Adipocyte (in vitro differentiated cells): Measurements from ENCODE around the gene TSPAN3.

Experiments
- DNase-seq: peaks from one replicate; pipeline ENCODE4 v3.0.0-alpha.2; 2015; ENCODE audit warnings: low read depth
- H3K27me3 ChIP-seq: replicated peaks from 2 replicates; pipeline ENCODE4 v1.7.0; 2013; ENCODE audit warnings: mild to moderate bottlenecking, low read length, moderate library complexity; ENCODE audit not compliant: control insufficient read depth, insufficient read depth
- H3K36me3 ChIP-seq: 2 replicates; pipeline ENCODE4 v1.7.0; 2013; ENCODE audit warnings: low read length, mild to moderate bottlenecking, moderate library complexity; ENCODE audit not compliant: control insufficient read depth, insufficient read depth, severe bottlenecking
- H3K4me1 ChIP-seq: 2 replicates; pipeline ENCODE4 v1.7.0; 2013; ENCODE audit warnings: mild to moderate bottlenecking, low read length, moderate library complexity; ENCODE audit not compliant: control insufficient read depth, insufficient read depth
- H3K4me3 ChIP-seq: 2 replicates; pipeline ENCODE4 v1.7.0; 2013; ENCODE audit warnings: mild to moderate bottlenecking, low read length, moderate library complexity
- H3K9ac ChIP-seq: 2 replicates; pipeline ENCODE4 v1.7.0; 2013; ENCODE audit warnings: mild to moderate bottlenecking, low read length, moderate library complexity
- H3K9me3 ChIP-seq: 2 replicates; pipeline ENCODE4 v1.7.0; 2013; ENCODE audit warnings: mild to moderate bottlenecking, low read length, moderate library complexity; ENCODE audit not compliant: control insufficient read depth

The TSPAN3 gene

DNA sequence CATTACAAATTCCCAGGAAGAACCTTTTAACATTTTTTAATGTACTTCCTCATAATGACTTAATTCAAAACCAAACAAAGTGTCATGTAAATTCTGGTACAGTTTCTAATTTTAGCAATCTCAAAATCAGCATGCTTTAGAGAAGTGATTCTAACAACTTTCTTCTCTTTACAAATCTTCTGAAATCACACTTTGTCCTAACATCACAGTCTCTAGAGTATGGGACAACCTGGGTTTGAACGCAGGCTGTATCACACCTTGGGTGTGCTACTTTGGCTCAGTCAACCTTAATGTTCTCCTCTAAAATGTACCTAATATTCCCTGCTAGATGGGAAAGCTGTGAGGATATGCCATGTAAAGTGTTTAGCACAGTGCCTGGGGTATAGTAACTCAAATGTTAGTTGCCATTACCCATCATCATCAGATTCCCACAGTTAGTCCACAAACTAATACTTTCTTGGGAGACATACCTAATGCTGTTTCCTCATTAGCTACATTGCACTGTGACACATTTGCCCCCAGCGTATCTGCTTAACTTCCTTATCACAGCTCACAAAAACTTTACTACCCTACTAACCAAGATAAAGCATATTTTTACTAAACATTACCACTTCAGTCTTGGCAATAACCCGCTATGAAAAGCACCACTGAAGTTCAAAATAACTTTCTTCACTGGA lies 3.1 kb downstream of the TSPAN3 start:
- peak overlapping the region; percentile 52 for H3K9ac ChIP-seq
- H3K4me3 ChIP-seq: peak overlapping the region; percentile 95
- no peak for DNase-seq
- H3K36me3 ChIP-seq: peaks cover 12% of the 10 kb centered on the region
- no peaks in the 10 kb centered on the region for H3K9me3 ChIP-seq
- H3K27me3 ChIP-seq: no peaks in the 10 kb centered on the region
- H3K4me1 ChIP-seq: peaks cover 71% of the 10 kb centered on the region

DNA sequence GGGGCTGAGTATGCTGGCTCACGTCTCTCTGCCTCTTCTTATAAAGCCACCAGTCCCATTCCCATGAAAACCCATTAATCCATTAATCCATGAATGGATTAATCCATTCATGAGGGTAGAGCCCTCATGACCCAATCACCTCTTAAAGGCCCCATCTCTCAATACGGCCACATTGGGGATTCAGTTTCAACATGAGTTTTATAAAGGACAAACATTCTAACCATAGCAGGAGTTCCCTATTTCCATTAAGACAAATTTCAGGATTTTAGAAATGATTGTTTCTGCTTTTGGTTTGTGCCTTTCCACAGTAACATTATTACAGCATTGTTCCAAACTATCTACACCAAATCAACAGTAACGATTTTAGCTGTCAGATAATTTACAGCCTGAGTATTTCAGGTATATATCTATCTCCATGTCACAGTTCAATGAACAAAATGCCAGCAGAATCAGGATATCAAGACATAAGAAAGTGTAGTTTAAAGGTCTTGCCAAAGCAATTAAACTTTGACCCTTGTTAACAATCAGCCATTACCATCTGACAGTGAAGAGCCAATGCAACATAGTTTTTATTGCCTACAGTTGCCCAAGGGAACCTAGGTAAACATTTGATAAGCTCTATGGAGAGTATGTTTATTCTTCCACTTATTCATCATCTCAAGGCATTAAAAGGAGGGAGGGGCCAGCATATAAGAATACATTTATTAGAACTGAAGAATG lies 3.8 kb downstream of the TSPAN3 start:
- Histone ChIP-seq H3K4me1 (peaks cover 76% of the 10 kb centered on the region), H3K9ac (no peak overlapping the region), H3K9me3 (no peaks in the 10 kb centered on the region), H3K36me3 (peaks cover 12% of the 10 kb centered on the region), H3K4me3 (peak overlapping the region; percentile 95), H3K27me3 (no peaks in the 10 kb centered on the region)
- no peak for DNase-seq

DNA sequence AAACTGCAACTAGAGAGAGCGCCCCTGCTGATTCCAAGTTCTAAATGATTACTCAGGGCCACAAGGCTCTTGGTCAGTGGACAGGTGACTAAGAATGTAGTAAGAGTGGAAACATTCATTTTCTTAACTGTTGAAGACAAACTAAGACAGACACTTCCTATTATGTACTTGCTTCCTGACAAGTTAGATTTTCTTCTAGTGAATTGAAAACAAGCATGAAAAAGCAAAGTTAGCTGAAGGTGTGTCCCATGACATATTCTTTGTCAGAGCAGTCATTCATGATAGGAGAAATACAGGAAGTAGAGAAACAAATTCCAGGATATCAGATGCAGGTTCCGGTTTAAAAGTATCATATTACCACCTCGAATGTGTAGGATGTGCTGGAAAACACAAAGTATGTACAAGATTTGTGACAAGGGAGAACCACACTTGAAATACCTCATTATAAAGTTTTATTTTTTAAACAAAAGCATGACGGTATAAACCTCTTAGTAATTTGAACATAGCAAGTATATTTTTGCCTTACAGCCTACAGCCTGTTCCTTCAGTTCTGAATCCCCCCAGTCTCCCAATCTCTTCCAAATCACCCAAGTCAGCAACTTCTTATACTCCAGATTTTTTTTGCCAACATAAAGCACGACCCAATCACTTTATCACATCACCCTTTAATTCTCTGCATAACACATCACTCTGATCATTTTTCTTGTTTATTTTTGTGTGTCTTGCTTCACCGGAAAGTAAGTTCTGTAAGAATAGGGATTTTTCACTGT lies 6.2 kb downstream of the TSPAN3 start:
- H3K9ac ChIP-seq: peak overlapping the region; percentile 64
- H3K27me3 ChIP-seq: no peaks in the 10 kb centered on the region
- H3K4me1 ChIP-seq: peaks cover 86% of the 10 kb centered on the region
- DNase-seq: no peak
- H3K36me3 ChIP-seq: peaks cover 12% of the 10 kb centered on the region
- H3K4me3 ChIP-seq: peak overlapping the region; percentile 46
- no peaks in the 10 kb centered on the region for H3K9me3 ChIP-seq

DNA sequence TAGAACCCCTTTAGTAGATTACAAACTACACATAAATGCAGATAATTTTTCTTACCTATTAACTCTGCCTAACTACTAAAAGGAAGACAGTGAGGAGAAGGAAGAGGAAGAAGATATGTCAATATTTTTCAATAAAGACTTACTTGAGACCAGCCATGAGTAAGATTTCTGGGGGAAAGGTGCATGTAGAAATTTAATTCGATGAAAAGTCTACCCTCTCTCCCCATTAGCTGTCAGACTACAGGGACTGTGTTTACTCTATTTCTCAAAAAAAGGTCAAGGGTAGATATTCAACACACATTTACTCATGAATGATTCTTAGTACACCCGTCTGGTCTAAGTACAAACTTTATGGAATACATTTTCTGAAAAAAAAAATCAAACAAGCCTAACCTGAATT lies 6.8 kb downstream of the TSPAN3 start:
- H3K27me3 ChIP-seq: no peaks in the 10 kb centered on the region
- peaks cover 10% of the 10 kb centered on the region for H3K36me3 ChIP-seq
- peaks cover 92% of the 10 kb centered on the region for H3K4me1 ChIP-seq
- peak overlapping the region; percentile 65 for H3K9ac ChIP-seq
- peak overlapping the region; percentile 46 for H3K4me3 ChIP-seq
- no peak for DNase-seq
- no peaks in the 10 kb centered on the region for H3K9me3 ChIP-seq

DNA sequence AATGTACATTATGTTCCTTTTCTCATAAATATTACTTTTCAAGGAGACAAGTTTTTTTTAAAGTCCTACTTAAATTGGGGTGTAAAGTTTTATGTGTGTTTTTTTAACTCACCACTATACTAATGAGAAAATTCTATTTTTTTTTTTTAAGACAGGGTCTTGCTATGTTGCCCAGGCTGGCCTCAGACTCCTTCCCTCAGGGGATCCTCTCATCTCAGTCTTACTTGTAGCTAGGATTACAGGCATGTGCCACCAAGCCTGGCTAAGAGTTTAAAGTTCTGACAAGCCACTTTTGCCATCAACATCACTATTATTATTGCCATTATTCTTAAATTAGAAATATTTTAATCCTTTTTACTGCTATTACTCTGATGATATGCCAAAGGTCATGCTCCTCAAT lies 7.7 kb downstream of the TSPAN3 start:
- Histone ChIP-seq H3K36me3 (peaks cover 4% of the 10 kb centered on the region), H3K9ac (peak overlapping the region; percentile 65), H3K9me3 (no peaks in the 10 kb centered on the region), H3K4me1 (peaks cover 90% of the 10 kb centered on the region), H3K4me3 (no peak overlapping the region), H3K27me3 (no peaks in the 10 kb centered on the region)
- DNase-seq: no peak

DNA sequence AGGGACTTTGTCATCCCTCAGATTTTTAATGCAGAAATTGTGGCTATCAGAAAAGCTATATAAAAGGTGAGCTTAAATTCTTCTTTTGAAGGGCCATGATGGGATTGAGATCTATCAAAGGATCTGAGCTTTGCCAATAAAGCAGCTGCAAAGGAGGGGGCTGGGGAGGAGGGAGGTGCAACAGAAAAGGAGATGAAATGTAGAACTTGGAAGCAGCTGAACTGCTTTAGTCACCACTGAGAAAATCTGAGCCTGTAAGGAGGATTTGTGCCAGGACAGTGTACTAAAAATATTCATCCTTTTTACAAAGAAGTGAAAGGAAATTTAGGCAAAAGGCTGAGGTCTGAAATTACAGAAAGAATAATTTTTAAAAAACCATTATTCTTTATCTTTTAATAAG lies 10.4 kb downstream of the TSPAN3 start:
- Histone ChIP-seq H3K9me3 (no peaks in the 10 kb centered on the region), H3K36me3 (peaks cover 18% of the 10 kb centered on the region), H3K9ac (peak overlapping the region; percentile 89), H3K4me3 (peak overlapping the region; percentile 70), H3K27me3 (no peaks in the 10 kb centered on the region), H3K4me1 (peaks cover 90% of the 10 kb centered on the region)
- DNase-seq: peak; percentile 75

DNA sequence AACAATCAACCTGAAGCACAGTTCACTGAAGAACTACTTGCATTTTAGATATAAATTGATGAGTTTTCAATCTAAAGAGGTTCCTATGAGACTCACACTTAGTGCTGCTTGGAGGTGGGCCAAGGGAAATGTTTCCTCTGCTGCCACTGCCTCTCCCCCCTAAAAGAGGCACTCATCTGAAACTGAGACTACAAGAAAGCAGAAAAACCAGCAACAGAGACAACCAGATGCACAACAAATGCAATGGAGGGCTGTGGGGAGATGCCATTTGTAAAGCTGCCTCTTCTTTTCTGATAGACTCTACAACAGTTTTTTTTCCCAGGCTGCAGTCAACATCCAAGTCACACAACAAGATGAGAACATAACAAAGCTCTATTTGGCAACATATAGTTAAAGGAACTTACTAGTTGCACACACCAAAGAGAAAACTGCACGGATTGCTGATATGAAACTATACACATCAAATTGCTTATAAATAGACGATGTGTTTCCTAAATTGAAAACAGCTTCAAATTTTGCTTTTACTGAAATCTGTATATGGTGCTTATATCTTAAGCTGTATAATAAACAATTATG lies 11.0 kb downstream of the TSPAN3 start:
- H3K36me3 ChIP-seq: peaks cover 25% of the 10 kb centered on the region
- H3K27me3 ChIP-seq: no peaks in the 10 kb centered on the region
- peak overlapping the region; percentile 70 for H3K4me3 ChIP-seq
- peaks cover 84% of the 10 kb centered on the region for H3K4me1 ChIP-seq
- no peaks in the 10 kb centered on the region for H3K9me3 ChIP-seq
- H3K9ac ChIP-seq: peak overlapping the region; percentile 89
- peak; percentile 60 for DNase-seq

DNA sequence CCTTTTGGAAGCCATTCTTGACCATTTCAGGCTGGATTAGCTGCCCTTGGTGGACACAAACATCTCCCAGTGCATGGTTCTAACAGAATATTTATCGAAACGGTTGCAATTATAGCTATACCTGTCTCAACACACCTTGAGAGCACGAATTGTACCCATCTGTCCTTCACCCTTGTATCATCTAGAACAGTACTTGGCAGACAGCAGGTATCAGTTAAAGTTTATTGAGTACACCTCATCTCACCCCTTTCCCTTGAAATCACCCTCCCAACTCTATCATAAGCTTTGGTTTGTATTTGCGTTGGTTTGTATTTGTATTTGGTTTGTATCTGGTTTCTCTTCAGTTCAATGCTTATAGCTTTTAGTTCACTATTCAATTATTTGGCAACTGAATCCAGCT lies 12.4 kb downstream of the TSPAN3 start:
- Histone ChIP-seq H3K4me1 (peaks cover 83% of the 10 kb centered on the region), H3K36me3 (peaks cover 37% of the 10 kb centered on the region), H3K9me3 (no peaks in the 10 kb centered on the region), H3K4me3 (no peak overlapping the region), H3K27me3 (no peaks in the 10 kb centered on the region), H3K9ac (no peak overlapping the region)
- DNase-seq: no peak

DNA sequence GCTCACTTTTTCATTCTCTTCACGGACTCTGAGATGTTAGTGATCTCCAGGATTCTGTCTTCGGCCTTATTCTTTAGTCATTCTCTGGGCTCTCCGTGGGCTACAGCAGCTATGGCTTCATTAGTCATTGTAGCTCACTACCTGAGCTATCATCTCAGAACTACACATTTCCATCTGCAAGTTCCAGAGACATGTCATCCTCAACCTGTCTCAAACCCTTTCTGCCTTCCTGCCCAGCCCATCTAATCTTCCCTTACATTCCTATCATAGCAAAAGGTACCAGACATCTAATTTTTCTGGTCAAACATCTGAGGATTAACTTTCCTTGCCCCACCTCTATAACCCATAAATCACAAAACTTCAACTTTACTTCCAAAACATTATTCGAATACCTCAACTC lies 13.2 kb downstream of the TSPAN3 start:
- Histone ChIP-seq H3K27me3 (no peaks in the 10 kb centered on the region), H3K4me1 (peaks cover 79% of the 10 kb centered on the region), H3K9me3 (no peaks in the 10 kb centered on the region), H3K9ac (no peak overlapping the region), H3K4me3 (no peak overlapping the region), H3K36me3 (peaks cover 43% of the 10 kb centered on the region)
- DNase-seq: no peak

DNA sequence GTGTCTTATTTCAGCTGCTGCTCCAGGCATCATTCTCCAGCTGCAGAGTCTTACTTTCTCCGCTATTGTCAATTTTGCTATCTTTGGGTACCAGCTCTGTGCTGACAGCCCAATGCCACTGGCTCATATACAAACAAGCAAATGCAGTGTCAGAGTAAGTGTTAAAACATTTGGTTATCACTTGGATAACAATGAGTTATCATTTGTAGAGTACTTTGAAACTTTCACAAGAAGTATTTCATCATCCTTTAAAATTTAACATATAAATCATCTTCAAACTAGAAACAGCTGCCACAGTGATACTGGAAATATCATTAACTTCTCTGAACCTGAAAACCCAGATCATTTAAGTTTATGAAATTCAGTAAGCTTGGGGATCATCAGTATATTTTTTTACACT lies 13.8 kb downstream of the TSPAN3 start:
- Histone ChIP-seq H3K4me3 (no peak overlapping the region), H3K9me3 (no peaks in the 10 kb centered on the region), H3K4me1 (peaks cover 75% of the 10 kb centered on the region), H3K36me3 (peaks cover 49% of the 10 kb centered on the region), H3K27me3 (no peaks in the 10 kb centered on the region), H3K9ac (no peak overlapping the region)
- DNase-seq: peak; percentile 60

DNA sequence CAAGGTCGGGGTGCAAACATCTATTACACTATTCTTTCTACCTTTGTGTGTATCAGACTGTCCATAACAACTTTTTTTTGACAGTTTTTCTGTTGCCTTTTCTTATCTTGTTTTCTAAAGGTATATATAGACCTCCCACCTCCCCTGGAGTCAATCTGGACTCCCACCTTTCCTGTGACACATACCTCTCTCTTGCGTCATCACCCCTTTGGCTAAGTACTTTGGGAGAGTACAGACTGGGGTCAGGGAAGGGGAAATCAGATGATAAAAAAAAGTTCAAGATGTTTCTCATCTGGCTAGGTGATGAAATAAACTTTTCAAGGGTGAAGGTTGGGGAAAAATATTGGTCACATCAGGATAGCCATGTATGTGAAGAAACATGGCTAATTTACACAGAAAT lies 17.2 kb downstream of the TSPAN3 start:
- H3K27me3 ChIP-seq: no peaks in the 10 kb centered on the region
- DNase-seq: no peak
- H3K9ac ChIP-seq: no peak overlapping the region
- no peaks in the 10 kb centered on the region for H3K9me3 ChIP-seq
- no peak overlapping the region for H3K4me3 ChIP-seq
- peaks cover 81% of the 10 kb centered on the region for H3K36me3 ChIP-seq
- H3K4me1 ChIP-seq: peaks cover 61% of the 10 kb centered on the region
